Activated gamma-delta T cell (primary cell): ENCODE measurements around the gene MYO7B.
"Not testable (repeated sequence)": the region's sequence is repeated elsewhere in the genome, so short reads cannot be mapped to it uniquely, and the experiment has no call there.

ENCODE experiments used
- DNase-seq: peaks from one replicate; lab custom pipeline; 2025; lab: John Stamatoyannopoulos, UW

MYO7B gene

DNA sequence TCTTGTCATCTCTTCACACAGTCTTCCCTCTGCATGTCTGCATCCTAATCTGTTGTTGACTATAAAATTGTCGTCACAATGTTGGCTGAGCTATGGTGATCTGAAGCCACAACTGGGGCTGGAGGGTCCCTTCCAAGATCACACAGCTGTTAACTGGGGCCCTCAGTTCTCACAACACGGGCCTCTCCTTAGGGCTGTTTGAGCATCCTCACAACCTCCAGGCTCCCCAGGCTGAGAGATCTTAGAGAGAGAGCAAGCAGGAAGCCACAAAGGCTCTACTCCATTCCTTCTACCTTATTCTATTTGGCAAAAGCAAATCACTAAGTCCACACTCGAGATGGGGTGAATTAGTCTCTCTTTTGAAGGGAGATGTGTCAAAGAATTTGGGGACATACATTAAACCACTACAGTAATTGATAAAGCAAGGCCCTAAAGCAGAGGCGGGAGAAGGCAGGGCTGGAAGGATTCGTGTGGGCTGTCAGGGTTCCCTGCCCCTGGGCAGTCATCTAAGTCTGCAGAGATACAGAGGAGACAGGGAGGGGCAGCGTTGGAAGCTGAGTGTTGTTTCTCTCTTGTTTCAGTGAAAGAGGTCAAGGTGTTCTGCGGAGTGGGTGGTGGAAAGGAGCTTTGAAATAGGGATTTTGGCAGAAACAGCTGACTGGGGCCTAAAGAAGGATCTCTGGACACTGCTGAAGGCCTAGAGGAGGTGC lies 15.9 kb downstream of the MYO7B start:
- no peak for DNase-seq

DNA sequence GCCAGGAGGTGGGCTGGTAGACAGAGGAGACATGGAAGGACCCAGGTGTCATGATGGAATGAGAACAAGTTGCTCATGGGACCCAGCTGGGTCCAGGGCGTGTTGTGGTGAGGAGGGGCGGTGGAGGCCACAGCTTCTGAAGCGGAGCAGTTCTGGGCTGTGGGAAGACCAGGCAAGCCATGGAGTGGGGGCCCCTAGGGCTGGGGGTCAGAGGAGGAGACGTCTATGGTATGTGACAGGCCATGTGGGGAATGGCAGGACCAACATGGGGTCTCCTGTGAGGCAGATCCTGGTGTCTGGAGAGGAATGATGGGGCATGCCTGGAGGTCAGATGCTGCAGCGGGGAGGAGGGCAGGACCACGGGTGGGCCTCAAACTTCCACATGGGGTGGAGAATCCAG lies 16.9 kb downstream of the MYO7B start:
- DNase-seq = no peak

DNA sequence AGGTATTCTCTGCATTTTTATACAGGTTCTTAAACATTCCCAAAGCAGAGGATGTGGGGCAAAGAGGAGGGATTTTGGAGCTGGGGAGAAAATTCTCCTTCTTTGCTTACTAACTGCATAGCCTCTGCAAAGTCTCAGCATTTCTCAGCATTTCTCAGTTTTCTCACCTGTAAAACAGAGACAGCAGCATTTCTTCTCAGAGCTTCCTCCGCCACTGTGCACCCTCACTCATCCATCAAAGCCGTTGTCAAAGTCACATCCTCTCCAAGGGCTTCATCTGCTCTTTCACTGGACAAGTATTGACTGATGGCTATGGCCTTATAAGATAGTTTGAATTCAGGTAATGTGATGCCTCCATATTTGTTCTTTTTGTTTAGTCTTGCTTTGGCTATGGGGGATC lies 17.4 kb downstream of the MYO7B start:
- DNase-seq = no peak

DNA sequence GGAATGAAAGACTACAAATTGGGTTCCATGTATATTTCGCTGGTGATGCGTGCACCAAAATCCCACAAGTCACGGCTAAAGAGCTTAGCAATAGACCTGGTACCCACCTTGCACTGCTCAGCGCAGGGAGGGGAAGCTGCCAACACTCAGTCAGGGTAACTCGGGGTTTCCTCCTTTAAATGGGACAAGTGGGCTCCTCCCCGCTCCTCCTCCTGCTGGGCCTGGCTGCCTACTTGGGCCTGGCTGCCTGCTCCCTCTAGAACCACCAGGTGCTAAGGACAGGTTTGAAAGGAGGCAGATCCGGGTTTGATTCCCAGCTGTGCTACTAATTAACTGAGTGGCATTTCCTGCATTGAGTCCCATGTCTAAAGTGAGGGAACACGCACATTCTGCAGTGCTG lies 23.4 kb downstream of the MYO7B start:
- no peak for DNase-seq

DNA sequence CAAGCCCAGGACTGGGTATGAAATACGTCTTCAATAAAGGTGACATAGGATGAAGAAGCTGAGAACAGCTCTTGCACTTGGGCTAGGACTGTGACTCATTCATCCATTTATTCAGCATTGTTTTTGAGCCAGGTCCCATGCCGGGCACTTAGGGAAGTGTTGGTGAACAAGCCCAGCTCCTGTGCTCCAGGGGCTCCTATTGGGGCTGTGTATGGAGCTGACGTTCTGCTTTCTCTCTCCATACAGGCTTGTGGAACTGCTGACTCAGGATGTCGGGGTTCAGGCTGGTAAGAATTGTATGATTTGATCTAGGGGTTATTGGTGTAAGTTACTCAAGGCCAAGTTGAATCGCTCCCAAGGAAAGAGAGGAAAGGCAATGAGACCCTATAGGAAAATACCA lies 24.0 kb downstream of the MYO7B start:
- no peak for DNase-seq

DNA sequence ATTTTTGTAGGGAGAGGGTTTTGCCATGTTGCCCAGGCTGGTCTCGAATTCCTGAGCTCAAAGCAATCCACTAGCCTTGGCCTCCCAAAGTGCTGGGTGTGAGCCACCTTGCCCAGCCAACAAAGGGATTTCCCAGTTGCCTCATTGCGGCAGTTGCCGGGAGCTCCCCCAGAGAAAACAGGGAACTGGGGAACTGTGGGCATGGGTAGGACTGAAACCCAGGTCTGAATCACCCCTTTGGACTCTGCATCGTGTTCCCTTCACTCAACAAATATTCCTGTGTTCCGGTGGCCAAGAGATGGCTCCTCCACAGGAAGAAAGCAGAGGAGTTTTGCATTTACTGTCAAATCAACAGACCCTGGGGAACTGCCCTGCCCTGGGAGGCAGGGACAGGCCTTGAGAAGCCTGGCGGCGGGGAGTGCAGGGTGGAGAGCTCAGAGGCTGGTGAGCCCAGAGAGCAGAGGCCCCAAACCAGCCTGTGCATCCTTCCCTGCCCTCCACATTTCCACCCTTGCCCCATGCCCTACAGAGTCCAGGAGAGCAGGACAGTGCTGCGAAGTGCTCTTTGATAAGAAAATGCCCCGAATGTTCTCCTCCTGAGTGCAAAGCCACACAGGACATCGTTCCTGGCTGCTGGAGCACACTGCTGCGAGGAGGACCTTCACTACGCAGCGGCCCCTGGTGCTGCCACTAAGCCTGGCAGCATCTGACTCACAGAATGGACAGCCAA lies 24.9 kb downstream of the MYO7B start:
- no peak for DNase-seq

DNA sequence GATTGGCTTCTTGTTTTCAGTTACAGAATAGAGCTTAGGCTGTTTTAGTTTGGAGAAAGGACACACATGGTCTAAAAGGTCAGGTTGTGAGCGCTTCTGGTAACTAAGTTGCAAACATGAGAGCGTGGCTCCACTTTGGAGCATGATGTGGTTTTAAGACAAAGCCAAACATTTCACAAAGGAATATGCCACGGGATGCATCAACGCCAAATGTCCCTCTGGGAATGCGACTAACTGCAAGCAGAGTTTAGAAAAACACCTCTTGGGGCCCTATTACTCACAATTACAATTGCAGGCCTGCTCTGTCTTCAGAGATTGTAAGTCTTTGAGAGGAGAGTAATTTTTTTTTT lies 25.4 kb downstream of the MYO7B start:
- no peak for DNase-seq

DNA sequence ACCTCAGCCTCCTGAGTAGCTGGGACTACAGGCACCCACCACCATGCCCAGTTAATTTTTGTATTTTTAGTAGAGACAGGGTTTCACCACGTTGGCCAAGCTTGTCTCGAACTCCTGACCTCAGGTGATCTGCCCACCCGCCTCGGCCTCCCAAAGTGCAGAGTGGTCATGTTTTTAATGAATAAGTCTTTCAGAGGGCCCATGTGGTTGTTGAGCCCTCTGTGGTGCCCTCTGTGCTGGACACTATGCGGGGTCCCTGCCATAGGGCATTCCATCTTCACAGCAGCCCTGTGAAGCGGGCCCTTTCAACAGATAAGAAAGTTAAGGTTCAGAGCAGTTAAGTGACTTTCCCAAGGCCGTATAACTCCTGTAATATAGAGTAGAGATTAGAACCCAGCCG lies 25.9 kb downstream of the MYO7B start:
- no peak for DNase-seq

DNA sequence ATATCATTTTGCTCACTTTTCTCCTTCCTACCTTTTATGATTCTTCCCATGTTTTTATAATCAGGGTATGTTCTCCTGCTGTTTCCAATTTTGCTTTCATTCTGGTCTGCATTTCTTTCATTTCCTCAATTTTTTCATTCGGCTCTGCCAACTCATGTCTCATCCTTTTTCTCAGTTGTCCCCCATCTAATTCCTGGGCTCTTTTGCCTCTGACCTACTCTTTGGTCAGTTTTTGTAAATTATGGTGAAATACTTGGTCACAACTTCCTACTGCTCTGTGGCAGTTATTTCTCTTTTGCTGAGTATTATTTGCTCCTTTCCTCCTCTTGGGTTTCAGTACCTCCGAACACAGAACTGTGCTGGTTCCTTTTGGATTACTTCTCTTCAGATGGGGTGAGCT lies 27.5 kb downstream of the MYO7B start:
- no peak for DNase-seq

DNA sequence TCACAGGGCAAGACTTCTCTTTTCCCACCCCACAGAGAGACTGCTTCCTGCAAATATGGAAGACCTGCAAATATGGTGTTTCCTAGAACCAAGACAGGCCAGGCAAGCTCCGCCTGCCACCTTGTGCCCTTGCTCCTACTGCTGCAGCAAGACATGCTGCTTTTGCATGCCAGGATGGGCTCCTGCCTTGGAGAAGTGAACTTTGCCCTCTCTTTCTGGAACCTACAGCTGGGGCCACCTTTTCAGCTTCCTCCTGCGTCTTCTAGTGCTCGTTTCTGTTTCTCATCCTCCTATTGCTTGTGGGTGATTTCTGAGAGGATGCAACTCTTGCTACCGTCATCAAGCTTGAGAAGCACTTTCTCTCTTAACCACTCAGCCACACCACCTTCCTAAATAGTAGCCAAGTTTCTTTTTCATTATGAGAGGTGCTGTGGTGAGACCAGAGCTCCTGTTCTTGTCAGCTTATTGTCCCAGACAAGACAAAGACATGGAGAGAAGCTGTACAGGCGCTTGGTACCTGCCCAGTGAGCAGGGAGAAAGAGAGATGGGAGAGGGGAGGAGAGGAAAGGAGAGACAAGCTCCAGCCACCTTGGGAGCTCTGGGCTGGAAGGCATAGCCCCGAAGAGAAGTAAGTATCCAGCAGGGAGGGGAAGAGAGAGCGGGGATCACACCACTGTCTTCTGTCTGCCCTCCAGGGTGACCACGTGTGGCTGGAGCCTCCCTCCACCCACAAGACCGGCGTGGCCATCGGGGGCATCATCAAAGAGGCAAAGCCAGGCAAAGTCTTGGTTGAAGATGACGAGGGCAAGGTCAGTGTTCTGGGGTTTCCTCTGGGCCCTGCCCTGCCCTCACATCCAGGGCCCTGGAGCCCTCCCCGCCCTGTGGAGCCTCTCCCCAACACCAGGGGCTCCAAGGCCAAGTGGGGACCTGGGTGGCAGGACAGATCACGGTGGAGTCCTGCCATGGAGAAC lies 28.3 kb downstream of the MYO7B start:
- no peak for DNase-seq

DNA sequence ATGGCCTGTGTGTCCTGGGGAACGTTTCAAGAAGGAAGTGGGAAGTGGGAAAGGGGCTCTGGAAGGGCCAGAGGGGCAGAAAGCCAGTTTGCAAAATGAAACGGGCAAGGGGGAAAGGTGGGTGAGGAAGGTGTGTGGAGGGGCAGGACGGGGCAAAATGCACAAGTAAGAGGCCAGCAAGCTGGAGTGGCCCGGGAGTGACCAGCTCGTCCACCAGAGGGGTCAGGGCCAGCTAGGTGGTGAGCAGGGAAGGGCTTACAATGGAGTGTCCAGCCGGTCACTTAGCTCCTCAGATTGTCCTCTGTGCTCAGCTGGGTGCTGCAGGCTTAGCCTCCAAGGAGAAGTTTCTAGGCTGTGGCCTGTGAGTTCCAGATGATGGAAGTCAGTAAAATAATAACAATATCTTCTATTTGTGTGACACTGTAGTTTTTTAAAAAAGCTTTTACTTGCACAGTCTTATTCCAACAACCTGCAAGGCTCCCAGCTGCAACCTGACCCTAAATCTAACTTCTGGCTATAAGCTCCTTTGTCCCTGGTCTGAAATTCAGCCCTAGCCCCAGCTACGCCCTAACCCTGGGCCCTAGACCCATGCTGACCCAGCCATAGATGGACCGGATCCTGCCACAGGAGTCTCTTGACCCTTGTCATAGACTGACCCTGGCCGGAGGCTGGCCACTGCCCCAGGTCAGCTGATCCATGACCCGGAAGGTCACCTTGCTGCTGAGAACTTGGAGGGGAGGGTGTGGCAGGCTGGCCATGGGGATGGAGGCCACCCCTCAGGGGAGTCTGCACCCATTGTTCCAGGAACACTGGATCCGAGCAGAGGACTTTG lies 29.2 kb downstream of the MYO7B start:
- DNase-seq = no peak

DNA sequence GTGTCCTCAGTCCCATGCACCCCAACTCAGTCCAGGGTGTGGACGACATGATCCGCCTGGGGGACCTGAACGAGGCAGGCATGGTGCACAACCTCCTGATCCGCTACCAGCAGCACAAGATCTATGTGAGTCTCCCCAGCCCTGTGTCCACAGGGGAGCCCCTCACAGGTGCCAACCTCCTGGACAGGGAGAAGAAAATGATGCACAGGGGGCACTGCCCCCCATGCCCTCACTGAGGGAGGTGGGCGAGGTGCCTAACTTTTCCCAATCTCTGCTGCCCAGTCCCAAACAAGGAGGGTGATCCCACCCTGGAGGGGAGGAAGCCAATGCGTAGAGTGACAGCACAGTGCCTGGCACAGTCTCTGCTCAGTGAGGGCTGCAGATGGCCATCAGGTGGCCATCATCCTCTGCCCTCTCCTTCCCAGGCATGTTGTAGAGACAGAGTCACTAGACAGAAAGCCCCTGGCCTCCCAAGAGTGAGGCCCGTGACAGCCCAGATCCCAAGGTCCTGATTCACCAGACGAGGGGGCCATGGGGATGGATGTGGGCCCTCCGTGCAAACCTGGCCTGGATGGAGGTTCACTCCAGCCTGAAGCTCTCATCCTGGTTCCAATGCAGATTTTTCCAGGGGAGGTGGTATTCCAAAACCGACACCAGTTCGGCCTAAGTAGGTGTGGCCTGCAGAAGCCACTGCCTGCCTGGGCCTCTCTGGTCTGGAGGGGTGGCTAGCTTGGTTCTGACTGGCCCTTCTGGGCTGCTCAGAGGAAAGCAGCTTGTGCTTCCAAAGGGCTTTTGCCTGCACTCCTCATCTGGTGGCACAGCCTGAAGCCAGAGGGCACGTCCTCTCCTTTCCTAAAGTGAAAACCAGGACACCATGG lies 30.0 kb downstream of the MYO7B start:
- no peak for DNase-seq

DNA sequence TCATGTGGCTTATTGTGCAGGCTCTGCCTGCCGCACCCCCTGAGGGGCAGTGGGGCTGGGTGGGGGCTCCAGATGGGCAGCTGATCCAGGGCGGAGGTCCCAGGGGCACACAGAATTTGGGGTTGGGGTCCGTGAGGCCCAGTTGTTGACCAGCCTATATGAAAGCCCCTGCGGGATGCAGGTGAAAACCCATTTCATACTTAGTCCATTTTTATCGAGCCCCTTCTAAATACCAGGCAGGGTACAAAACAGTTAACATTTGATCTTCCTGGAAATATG lies 30.6 kb downstream of the MYO7B start:
- no peak for DNase-seq

DNA sequence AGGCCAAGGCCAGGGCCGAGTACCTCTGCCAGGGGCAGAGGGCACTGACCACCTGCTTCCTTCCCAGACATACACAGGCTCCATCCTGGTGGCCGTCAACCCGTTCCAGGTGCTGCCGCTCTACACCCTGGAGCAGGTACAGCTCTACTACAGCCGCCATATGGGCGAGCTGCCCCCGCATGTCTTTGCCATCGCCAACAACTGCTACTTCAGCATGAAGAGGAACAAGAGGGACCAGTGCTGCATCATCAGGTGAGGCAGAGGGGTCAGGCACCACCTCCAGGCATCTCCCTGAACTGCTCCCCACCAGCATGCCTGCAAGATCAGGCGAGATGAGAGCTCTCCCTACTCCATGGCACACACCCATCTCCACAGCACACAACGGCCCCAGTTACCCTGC lies 31.1 kb downstream of the MYO7B start:
- no peak for DNase-seq

DNA sequence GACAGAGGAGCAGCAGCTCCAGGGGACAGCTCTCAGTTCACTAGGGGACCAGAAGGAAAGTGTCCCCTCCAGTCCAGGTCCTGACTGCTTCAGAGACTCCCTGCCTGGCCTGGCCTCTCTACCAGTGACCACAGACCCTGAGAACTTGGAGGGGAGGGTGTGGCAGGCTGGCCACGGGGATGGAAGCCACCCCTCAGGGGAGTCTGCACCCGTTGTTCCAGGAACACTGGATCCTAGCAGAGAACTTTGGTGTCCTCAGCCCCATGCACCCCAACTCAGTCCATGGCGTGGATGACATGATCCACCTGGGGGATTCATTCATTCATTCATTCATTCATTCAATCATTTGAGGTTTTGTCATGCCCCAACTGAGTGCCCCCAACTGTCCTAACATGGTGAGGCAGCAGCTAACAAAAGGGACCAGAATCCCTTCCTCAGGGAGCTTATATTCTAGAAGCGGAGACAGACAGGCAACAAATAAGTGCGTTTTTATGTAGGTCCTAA lies 31.9 kb downstream of the MYO7B start:
- no peak for DNase-seq

DNA sequence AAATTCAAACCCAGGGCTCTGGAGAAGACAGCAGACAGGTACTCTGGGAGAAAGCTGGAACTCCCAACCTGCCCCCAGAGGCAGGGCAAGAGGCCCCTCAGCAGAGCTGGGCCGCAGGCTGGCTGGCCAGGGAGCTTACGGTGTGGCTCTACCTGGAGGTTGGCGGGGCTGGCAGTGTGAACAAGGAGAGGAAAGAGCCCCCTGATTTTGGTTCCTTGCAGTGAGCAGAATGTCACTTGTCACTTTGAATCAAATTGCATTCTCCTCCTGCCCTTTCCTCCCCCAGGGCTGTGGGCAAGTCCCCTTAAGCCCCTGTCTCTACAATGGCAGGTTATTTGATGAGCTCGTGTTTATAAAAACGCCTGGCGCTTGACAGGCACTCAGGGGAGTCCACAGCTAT lies 32.6 kb downstream of the MYO7B start:
- DNase-seq = no peak

DNA sequence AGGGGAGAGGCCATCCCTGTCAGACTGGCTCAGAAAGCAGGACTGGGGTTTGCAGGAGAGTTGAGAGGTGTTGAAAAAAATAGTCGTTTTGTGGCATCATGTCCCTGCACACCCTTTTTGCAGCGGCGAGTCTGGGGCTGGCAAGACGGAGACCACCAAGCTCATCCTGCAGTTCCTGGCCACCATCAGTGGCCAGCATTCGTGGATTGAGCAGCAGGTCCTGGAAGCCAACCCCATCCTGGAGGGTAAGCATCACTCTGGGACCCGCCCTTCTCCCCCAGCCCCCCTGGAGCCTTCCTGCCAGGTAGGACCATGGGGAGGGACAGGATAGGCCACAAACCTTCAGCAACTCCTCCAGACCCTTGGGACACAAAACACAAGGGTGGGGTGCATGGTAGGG lies 34.2 kb downstream of the MYO7B start:
- DNase-seq = no peak

DNA sequence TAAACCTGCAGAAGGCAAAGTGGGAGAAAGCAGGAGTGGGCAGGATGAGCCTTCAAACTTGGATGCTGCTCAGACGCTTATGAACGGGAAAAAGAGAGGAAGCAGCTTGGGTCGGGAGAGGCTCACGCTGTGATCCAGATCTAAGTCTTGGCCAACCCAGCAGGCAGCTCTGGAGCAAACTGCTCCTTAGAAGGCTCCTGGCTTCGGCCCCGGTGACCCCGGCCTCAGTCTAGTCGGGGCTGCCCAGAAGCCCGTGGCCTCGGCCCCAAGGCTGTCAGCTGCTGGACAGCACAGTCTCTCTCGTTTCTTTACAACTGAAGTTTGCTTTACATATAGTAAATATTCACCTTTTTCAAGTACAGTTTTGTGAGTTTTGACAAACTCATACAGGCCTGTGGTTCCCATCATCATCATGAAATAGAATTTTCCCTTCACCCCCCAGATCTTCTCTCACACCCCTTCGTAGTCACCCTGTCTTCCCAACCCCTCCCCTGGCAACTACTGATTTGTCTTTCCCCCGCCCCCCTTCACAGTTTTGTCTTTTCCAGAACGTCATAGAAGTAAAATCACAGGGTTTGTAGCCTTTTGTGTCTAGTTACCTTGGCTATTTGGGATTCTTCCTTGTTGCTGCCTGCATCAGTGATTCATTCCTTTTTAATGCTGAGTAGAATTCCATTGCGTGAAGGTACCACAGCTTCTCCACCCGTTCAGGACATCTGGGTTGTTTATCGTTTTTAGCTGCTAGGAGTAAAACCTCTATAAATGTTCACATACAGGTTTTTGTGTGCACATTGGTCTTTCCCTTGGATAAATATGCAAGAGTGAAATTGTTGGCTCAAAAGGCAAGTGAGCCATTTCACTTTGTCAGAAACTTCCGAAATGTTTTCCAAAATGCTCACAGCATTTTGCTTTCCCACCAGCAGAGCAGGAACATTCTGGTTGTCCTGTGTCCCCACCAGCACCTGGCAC lies 35.1 kb downstream of the MYO7B start:
- DNase-seq = no peak

DNA sequence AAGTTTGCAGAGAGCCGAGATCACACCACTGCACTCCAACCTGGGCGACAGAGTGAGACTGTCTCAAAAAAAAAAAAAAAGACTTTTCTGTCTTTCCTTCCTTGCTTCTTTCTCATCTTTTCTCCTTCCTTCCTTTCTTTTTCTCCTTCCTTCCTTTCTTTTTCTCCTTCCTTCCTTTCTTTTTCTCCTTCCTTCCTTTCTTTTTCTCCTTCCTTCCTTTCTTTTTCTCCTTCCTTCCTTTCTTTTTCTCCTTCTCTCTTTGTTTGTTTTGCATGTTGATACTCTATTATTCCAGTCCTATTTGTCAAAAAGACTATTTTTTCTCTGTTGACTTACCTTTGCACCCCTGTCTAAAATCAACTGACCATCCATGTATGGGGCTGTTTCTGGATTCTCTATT lies 36.9 kb downstream of the MYO7B start:
- not testable (repeated sequence) for DNase-seq

DNA sequence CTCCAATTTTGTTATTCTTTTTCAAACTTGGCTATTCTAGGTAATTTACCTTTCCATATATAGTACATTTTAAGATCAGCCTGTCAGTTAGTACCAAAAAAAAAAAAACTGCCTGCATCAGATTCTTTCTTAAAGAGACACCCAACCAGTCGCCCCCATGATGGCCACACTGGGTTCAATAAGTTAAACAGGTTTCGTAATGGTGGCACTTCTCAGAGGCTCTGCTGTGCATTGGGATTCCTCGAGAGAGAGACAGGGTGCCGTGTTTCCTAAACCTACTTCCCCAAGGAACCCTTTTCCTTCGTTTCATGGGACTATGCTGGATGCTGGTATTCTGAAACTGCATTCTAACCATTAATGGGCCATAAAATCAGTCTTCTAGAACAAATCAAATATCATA lies 37.4 kb downstream of the MYO7B start:
- no peak for DNase-seq
